Measurements from ENCODE around the gene GDPD4.

Gene GDPD4

DNA sequence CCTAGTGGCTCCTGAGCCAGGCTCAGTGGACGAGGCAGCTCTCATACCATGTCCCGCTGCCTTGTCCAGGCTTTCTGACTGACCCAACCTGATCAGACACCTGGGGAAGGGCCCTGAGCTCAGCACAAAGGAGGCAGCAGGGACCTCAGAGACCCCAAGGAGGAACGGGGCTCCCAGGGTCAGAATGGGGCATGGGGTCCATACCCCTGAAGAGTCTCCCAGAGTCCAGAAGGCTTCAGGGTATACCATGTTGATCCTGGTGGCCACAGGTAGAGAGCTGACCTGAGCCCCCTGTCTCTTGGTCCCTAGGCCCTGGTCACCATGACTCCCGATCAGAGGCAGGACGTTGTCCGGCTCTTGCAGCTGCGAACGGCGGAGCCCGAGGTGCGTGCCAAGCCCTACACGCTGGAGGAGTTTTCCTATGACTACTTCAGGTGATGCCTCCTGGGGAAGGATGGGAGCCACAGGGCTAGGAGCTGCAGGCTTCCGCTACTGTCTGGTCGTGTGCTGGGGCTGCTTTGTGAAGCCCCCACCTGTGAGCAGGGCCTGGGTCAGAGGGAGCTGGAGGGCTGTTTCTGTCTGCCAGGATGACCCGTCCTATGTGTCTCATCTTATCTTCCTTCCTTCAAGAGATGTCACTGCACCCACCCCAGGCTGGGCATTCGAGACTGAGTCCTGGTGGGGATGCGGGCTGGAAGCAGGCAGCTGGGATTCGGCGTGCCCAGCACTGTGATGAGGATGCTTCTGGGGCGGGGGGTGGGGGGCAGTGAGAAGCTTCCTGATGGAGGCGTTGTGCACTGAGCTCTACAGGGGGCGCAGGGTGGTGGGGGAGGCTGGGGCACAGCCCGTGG is 99.3 kb downstream of the GDPD4 start:
- Histone ChIP-seq H3K27ac (ENCODE audit: low read depth, low read length) (no peak overlapping the region), H3K4me1 (ENCODE audit: insufficient read depth, low read length) (no peaks in the 10 kb centered on the region), H3K27me3 (ENCODE audit: control insufficient read depth in 1 of 2, insufficient read depth in 2 of 2, low read length in 2 of 2) (no peaks in the 10 kb centered on the region), H3K4me3 (ENCODE audit: low read depth in 1 of 2, low read length in 2 of 2) (no peak overlapping the region), H3K9me3 (ENCODE audit: low read length) (no peaks in the 10 kb centered on the region), H3K36me3 (ENCODE audit: insufficient read depth, low read length) (no peaks in the 10 kb centered on the region), H3K9ac (ENCODE audit: low read length) (no peak overlapping the region)

DNA sequence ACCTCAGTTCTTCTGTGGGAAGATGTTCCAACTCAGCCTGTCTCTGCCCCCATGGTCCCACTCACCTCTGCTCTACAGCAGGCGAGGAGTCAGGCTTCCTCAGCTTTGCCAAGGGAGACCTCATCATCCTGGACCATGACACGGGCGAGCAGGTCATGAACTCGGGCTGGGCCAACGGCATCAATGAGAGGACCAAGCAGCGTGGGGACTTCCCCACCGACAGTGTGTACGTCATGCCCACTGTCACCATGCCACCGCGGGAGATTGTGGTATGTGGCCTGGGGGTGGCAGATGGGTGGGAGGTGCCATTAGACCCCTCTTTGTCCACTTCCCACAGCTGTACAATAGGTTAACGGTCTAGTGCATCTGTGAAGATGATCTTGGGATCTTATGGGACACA is 100.1 kb downstream of the GDPD4 start:
- Histone ChIP-seq H3K4me3 (ENCODE audit: low read depth in 1 of 2, low read length in 2 of 2) (no peak overlapping the region), H3K27ac (ENCODE audit: low read depth, low read length) (no peak overlapping the region), H3K9me3 (ENCODE audit: low read length) (no peaks in the 10 kb centered on the region), H3K36me3 (ENCODE audit: insufficient read depth, low read length) (no peaks in the 10 kb centered on the region), H3K9ac (ENCODE audit: low read length) (no peak overlapping the region), H3K4me1 (ENCODE audit: insufficient read depth, low read length) (no peaks in the 10 kb centered on the region), H3K27me3 (ENCODE audit: control insufficient read depth in 1 of 2, insufficient read depth in 2 of 2, low read length in 2 of 2) (no peaks in the 10 kb centered on the region)

- Histone ChIP-seq H3K4me1 (ENCODE audit: insufficient read depth, low read length) (no peaks in the 10 kb centered on the region), H3K9ac (ENCODE audit: low read length) (no peak overlapping the region), H3K9me3 (ENCODE audit: low read length) (no peaks in the 10 kb centered on the region), H3K27ac (ENCODE audit: low read depth, low read length) (no peak overlapping the region), H3K36me3 (ENCODE audit: insufficient read depth, low read length) (no peaks in the 10 kb centered on the region), H3K27me3 (ENCODE audit: control insufficient read depth in 1 of 2, insufficient read depth in 2 of 2, low read length in 2 of 2) (no peaks in the 10 kb centered on the region), H3K4me3 (ENCODE audit: low read depth in 1 of 2, low read length in 2 of 2) (no peak overlapping the region)
These were observed 100.9 kb downstream of the GDPD4 start for GRCh38 chr11:77200351-77201268.

DNA sequence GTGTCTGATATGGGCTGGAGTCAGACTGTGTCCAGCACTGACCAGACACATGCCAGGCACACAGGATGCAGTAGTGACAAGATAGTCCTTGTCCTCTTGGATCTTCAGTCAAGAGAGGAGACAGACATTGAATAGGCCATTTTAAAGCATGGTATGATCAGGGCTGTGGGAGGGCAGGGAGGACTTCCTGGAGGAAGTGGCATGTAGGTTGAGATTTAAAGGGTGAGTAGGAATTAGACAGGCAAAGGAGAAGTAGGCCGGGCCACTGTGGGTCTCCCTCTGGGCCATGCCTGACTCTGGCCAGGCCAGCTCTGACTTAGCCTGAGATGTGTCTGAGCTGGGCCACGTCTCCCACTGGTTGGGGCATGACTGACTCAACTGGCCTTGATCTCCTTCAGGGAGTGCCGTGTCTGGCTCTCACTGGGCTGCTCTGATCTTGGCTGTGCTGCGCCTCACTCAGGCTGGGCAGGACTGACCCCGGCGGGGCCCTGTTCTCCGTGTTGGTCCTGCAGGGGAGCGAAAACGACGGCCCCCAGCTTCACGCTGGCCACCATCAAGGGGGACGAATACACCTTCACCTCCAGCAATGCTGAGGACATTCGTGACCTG is 102.2 kb downstream of the GDPD4 start:
- no peak overlapping the region for H3K4me3 ChIP-seq (ENCODE audit: low read depth in 1 of 2, low read length in 2 of 2)
- H3K9me3 ChIP-seq (ENCODE audit: low read length) = no peaks in the 10 kb centered on the region
- no peak overlapping the region for H3K9ac ChIP-seq (ENCODE audit: low read length)
- no peak overlapping the region for H3K27ac ChIP-seq (ENCODE audit: low read depth, low read length)
- no peaks in the 10 kb centered on the region for H3K36me3 ChIP-seq (ENCODE audit: insufficient read depth, low read length)
- H3K27me3 ChIP-seq (ENCODE audit: control insufficient read depth in 1 of 2, insufficient read depth in 2 of 2, low read length in 2 of 2) = no peaks in the 10 kb centered on the region
- no peaks in the 10 kb centered on the region for H3K4me1 ChIP-seq (ENCODE audit: insufficient read depth, low read length)

GRCh38 chr11:77198440-77198849 is 103.0 kb downstream of the GDPD4 start:
- no peaks in the 10 kb centered on the region for H3K9me3 ChIP-seq (ENCODE audit: low read length)
- H3K27ac ChIP-seq (ENCODE audit: low read depth, low read length) = no peak overlapping the region
- H3K27me3 ChIP-seq (ENCODE audit: control insufficient read depth in 1 of 2, insufficient read depth in 2 of 2, low read length in 2 of 2) = no peaks in the 10 kb centered on the region
- no peaks in the 10 kb centered on the region for H3K36me3 ChIP-seq (ENCODE audit: insufficient read depth, low read length)
- no peak overlapping the region for H3K4me3 ChIP-seq (ENCODE audit: low read depth in 1 of 2, low read length in 2 of 2)
- H3K4me1 ChIP-seq (ENCODE audit: insufficient read depth, low read length) = no peaks in the 10 kb centered on the region
- H3K9ac ChIP-seq (ENCODE audit: low read length) = no peak overlapping the region

DNA sequence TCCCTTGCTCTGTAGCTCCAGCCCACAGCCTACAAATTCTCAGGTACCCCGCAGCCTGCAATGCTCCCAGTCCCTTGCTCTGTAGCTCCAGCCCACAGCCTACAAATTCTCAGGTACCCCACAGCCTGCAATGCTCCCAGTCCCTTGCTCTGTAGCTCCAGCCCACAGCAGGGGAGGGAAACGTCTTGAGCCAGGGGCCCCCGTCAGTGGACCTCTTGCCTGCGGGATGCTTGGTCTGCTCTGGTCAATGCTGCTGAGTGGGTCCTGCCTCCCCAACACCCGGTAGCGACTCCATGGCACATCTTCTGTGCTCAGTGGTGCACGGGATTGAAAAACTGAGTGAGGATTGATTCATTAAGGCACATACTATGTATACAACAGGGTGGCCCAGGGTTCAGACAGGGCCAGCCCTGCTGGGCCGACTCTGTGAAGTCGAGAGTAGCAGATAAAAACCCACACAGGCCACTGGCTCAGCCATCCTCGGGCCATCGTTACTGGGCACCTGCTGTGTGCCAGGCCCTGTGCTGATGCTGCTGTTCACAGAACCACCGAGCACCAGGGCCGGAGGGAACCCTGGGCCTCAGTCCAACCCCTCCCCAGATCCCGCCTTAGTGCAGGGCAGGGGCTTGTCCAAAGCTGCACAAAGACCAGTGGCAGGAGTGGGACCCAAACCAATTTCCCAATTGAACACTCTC is 103.7 kb downstream of the GDPD4 start:
- Histone ChIP-seq H3K27ac (ENCODE audit: low read depth, low read length) (no peak overlapping the region), H3K36me3 (ENCODE audit: insufficient read depth, low read length) (no peaks in the 10 kb centered on the region), H3K9ac (ENCODE audit: low read length) (no peak overlapping the region), H3K27me3 (ENCODE audit: control insufficient read depth in 1 of 2, insufficient read depth in 2 of 2, low read length in 2 of 2) (no peaks in the 10 kb centered on the region), H3K4me3 (ENCODE audit: low read depth in 1 of 2, low read length in 2 of 2) (no peak overlapping the region), H3K9me3 (ENCODE audit: low read length) (no peaks in the 10 kb centered on the region), H3K4me1 (ENCODE audit: insufficient read depth, low read length) (no peaks in the 10 kb centered on the region)

GRCh38 chr11:77196961-77197360 is 104.5 kb downstream of the GDPD4 start:
- Histone ChIP-seq H3K27ac (ENCODE audit: low read depth, low read length) (no peak overlapping the region), H3K27me3 (ENCODE audit: control insufficient read depth in 1 of 2, insufficient read depth in 2 of 2, low read length in 2 of 2) (no peaks in the 10 kb centered on the region), H3K36me3 (ENCODE audit: insufficient read depth, low read length) (no peaks in the 10 kb centered on the region), H3K4me1 (ENCODE audit: insufficient read depth, low read length) (no peaks in the 10 kb centered on the region), H3K4me3 (ENCODE audit: low read depth in 1 of 2, low read length in 2 of 2) (no peak overlapping the region), H3K9me3 (ENCODE audit: low read length) (no peaks in the 10 kb centered on the region), H3K9ac (ENCODE audit: low read length) (no peak overlapping the region)

DNA sequence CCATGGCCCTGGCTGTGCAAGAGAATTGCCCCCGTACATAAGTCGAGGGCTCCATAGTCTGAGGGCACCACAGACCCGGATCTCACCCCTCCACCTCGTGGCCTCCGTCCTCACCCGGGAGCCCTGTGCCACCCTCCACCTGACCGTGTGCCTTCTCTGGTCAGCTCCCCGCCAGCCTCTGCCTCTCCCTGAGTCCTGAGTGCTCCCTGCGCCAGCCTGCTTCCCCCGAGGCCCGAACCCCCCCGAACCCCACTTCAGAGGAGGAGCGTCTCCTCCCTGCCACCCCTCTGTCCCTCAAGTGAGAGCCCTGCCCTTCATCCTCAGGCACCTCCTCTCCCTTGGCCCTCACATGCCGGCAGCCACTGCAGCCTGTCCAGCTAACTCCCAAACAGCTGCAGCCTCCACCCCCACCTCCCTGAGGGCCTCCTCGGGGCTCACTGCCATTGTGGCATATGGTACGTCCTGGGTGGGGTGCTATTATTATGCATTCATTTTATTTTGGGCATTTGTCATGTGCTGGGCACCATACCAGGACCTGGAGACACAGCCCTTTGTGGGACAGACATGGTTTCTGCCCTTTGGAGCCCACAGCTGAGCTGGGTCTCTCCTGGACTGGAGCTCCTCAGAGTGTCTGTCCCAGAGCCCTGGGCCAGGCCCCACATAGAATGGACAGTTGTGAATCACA is 106.3 kb downstream of the GDPD4 start:
- H3K27ac ChIP-seq (ENCODE audit: low read depth, low read length) = no peak overlapping the region
- no peak overlapping the region for H3K4me3 ChIP-seq (ENCODE audit: low read depth in 1 of 2, low read length in 2 of 2)
- H3K36me3 ChIP-seq (ENCODE audit: insufficient read depth, low read length) = no peaks in the 10 kb centered on the region
- no peak overlapping the region for H3K9ac ChIP-seq (ENCODE audit: low read length)
- H3K4me1 ChIP-seq (ENCODE audit: insufficient read depth, low read length) = no peaks in the 10 kb centered on the region
- H3K9me3 ChIP-seq (ENCODE audit: low read length) = no peaks in the 10 kb centered on the region
- no peaks in the 10 kb centered on the region for H3K27me3 ChIP-seq (ENCODE audit: control insufficient read depth in 1 of 2, insufficient read depth in 2 of 2, low read length in 2 of 2)

DNA sequence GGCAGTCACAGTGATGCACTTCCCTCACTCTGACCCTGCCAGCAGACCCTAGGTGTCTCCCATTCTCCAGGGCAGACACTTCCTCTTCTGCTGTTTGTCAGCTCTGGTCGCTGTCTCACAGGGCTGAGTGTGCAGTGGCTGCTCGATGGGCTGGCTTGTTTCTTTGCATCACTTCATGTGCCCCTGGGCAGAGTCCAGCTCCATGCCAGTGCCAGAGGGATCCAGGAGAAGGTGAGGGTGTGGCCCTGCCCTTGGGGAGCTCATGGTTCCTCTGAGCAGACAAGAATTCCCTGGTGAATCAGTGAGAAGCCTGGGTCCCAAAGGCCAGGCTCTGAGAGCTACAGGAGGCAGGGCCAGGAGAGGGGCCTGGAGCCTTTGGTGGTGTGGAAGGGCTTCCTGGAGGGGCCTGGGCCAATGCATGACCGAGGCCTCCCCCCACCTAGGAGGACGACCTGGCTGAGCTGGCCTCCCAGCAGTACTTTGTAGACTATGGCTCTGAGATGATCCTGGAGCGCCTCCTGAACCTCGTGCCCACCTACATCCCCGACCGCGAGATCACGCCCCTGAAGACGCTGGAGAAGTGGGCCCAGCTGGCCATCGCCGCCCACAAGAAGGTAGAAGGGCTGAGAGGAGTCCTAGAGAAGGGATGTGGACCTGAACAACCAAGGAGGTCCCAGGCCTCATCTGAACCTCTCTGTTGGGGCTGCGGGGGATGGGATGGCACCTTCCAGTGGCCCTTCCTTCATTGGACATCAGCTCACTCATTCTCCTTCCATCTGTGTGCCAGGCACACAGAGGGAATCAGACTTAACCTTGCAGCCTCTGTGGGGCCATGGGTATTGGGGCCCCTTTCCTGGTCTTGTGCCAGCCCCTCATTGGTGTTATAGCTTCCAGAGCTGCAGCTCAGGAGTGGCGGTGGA is 107.3 kb downstream of the GDPD4 start:
- Histone ChIP-seq H3K27me3 (ENCODE audit: control insufficient read depth in 1 of 2, insufficient read depth in 2 of 2, low read length in 2 of 2) (no peaks in the 10 kb centered on the region), H3K4me1 (ENCODE audit: insufficient read depth, low read length) (no peaks in the 10 kb centered on the region), H3K36me3 (ENCODE audit: insufficient read depth, low read length) (no peaks in the 10 kb centered on the region), H3K9ac (ENCODE audit: low read length) (no peak overlapping the region), H3K9me3 (ENCODE audit: low read length) (no peaks in the 10 kb centered on the region), H3K4me3 (ENCODE audit: low read depth in 1 of 2, low read length in 2 of 2) (no peak overlapping the region), H3K27ac (ENCODE audit: low read depth, low read length) (no peak overlapping the region)

DNA sequence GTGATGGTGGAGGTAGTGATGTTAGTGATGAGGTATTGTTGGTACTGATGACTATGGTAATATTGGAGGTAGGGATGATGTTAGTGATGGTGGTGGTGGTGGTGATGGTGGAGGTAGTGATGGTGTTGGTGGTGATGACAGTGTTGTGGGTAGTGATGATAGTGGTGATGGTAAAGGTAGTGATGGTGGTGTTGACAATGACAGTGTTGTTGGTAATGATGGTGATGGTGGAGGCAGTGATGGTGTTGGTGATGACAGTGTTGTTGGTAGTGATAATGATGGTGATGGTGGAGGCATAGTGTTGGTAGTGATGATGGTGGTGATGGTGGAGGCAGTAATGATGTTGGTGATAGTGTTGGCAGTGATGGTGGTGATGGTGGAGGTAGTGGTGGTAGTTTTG is 108.3 kb downstream of the GDPD4 start:
- H3K27me3 ChIP-seq (ENCODE audit: control insufficient read depth in 1 of 2, insufficient read depth in 2 of 2, low read length in 2 of 2) = no peaks in the 10 kb centered on the region
- no peaks in the 10 kb centered on the region for H3K9me3 ChIP-seq (ENCODE audit: low read length)
- H3K36me3 ChIP-seq (ENCODE audit: insufficient read depth, low read length) = no peaks in the 10 kb centered on the region
- H3K27ac ChIP-seq (ENCODE audit: low read depth, low read length) = no peak overlapping the region
- no peaks in the 10 kb centered on the region for H3K4me1 ChIP-seq (ENCODE audit: insufficient read depth, low read length)
- H3K9ac ChIP-seq (ENCODE audit: low read length) = no peak overlapping the region
- H3K4me3 ChIP-seq (ENCODE audit: low read depth in 1 of 2, low read length in 2 of 2) = no peak overlapping the region

All from muscle layer of colon (tissue), 2 donors.